H1 (cell line): ENCODE data around the gene PRAF2. TPM values are rescaled to one million over a fixed set of nuclear protein-coding genes. Genes with fewer than 3 reads are reported as not detected.
A peak's percentile ranks its signal among the peaks of the same experiment; 100 is the strongest.

Experiments
- CTCF ChIA-PET: fragments of 300-600 bp; sonication (Branson Sonifier 250); formaldehyde crosslinking; loops from one replicate; lab custom pipeline; 2021; ENCODE audit not compliant: partially characterized antibody; lab: Charles Lee
- POLR2A ChIA-PET: fragments of 300-600 bp; sonication (Branson Sonifier 250); formaldehyde crosslinking; loops from one replicate; lab custom pipeline; 2021; ENCODE audit warnings: inconsistent platforms; ENCODE audit not compliant: partially characterized antibody; lab: Charles Lee
- DNase-seq, 2 experiments: peaks; one replicate each; pipeline versions ENCODE4 v3.0.0 to v3.0.0-alpha.2; 2010 to 2022; ENCODE audit warnings: low spot score in 2 of 2, low read depth in 1 of 2, mixed read lengths in 1 of 2
- FAIRE-seq: peaks from 2 replicates; lab custom pipeline; 2011; peaks lifted over from hg19 to GRCh38; lab: Jason Lieb, UNC
- H2AFZ ChIP-seq: 2 replicates; pipeline ENCODE4 v1.8.1; 2012; ENCODE audit warnings: low read length, inconsistent platforms
- H2AK5ac ChIP-seq: 2 replicates; pipeline ENCODE4 v1.6.1; 2013; ENCODE audit warnings: low read depth, low read length
- H2BK120ac ChIP-seq: replicated peaks from 2 replicates; pipeline ENCODE3; 2013; ENCODE audit warnings: low read depth, low read length, inconsistent platforms
- H2BK12ac ChIP-seq: 2 replicates; pipeline ENCODE4 v1.6.1; 2013; ENCODE audit warnings: low read depth, low read length
- H2BK15ac ChIP-seq: 2 replicates; pipeline ENCODE4 v1.6.1; 2013; ENCODE audit warnings: low read length
- H2BK20ac ChIP-seq: 2 replicates; pipeline ENCODE4 v1.6.1; 2013; ENCODE audit warnings: low read length
- H2BK5ac ChIP-seq: 2 replicates; pipeline ENCODE4 v1.6.1; 2013; ENCODE audit warnings: low read depth, low read length
- H3K14ac ChIP-seq: 2 replicates; pipeline ENCODE4 v1.6.1; 2013; ENCODE audit warnings: inconsistent platforms; ENCODE audit not compliant: insufficient read length
- H3K18ac ChIP-seq: 2 replicates; pipeline ENCODE4 v1.6.1; 2013; ENCODE audit warnings: low read length; ENCODE audit errors: extremely low read depth
- H3K23ac ChIP-seq: 2 replicates; pipeline ENCODE4 v1.6.1; 2013; ENCODE audit warnings: inconsistent platforms; ENCODE audit not compliant: insufficient read length
- H3K23me2 ChIP-seq: 2 replicates; pipeline ENCODE4 v1.6.1; 2013; ENCODE audit warnings: low read depth, low read length
- H3K27ac ChIP-seq: 2 replicates; pipeline ENCODE4 v1.6.1; 2011; ENCODE audit warnings: low read depth, low read length, inconsistent platforms
- H3K27me3 ChIP-seq, 4 experiments: replicated peaks in 1 of 4; 1 replicate in 1 of 4; 2 replicates in 3 of 4; pipeline versions ENCODE4 v1.6.1 to v1.8.1; 2011 to 2013; ENCODE audit warnings: low read length in 3 of 4, mild to moderate bottlenecking in 3 of 4, inconsistent platforms in 2 of 4, mixed read lengths in 2 of 4, moderate library complexity in 1 of 4; ENCODE audit not compliant: control insufficient read depth in 3 of 4, insufficient read depth in 3 of 4; ENCODE audit errors: extremely low read depth in 1 of 4
- H3K36me3 ChIP-seq, 4 experiments: 2 replicates each; pipeline versions ENCODE4 v1.6.1 to v1.8.1; 2011 to 2013; ENCODE audit warnings: mild to moderate bottlenecking in 4 of 4, low read length in 3 of 4, moderate library complexity in 2 of 4, control low read depth in 1 of 4, inconsistent platforms in 1 of 4; ENCODE audit not compliant: insufficient read depth in 4 of 4, control insufficient read depth in 2 of 4
- H3K4ac ChIP-seq: replicated peaks from 2 replicates; pipeline ENCODE3; 2013; ENCODE audit warnings: low read length, low read depth, mixed read lengths, inconsistent platforms; ENCODE audit not compliant: insufficient read length
- H3K4me1 ChIP-seq, 4 experiments: replicated peaks in 1 of 4; 1 replicate in 1 of 4; 2 replicates in 3 of 4; pipeline versions ENCODE4 v1.6.1 to v1.8.1; 2011 to 2013; ENCODE audit warnings: low read length in 3 of 4, inconsistent platforms in 2 of 4, mixed read lengths in 1 of 4; ENCODE audit not compliant: insufficient read depth in 4 of 4, control insufficient read depth in 3 of 4
- H3K4me2 ChIP-seq, 2 experiments: 2 replicates each; pipeline versions ENCODE4 v1.6.1 to v1.8.1; 2011 to 2013; ENCODE audit warnings: low read depth in 2 of 2, low read length in 2 of 2, control low read depth in 1 of 2, inconsistent platforms in 1 of 2, mild to moderate bottlenecking in 1 of 2; ENCODE audit not compliant: insufficient read depth in 1 of 2
- H3K4me3 ChIP-seq, 4 experiments: fragments of 200-600, 300-600 bp in 1 of 4; sonication (generic), shearing (Covaris generic), sonication (Bioruptor Twin) in 1 of 4; 2 replicates each; pipeline versions ENCODE4 v1.5.1 to v1.8.1; 2011 to 2016; ENCODE audit warnings: low read length in 4 of 4, low read depth in 3 of 4, control low read depth in 2 of 4, inconsistent platforms in 2 of 4, mild to moderate bottlenecking in 2 of 4, mixed read lengths in 1 of 4, moderate library complexity in 1 of 4; ENCODE audit not compliant: insufficient read depth in 2 of 4; ENCODE audit errors: extremely low read depth in 1 of 4
- H3K56ac ChIP-seq: replicated peaks from 2 replicates; pipeline ENCODE3; 2013; ENCODE audit warnings: low read depth, mild to moderate bottlenecking, mixed read lengths, low read length, inconsistent platforms; ENCODE audit not compliant: insufficient read length
- H3K79me1 ChIP-seq: 2 replicates; pipeline ENCODE4 v1.6.1; 2013; ENCODE audit warnings: low read depth, low read length, control low read depth
- H3K79me2 ChIP-seq, 2 experiments: 2 replicates each; pipeline versions ENCODE4 v1.6.1 to v1.8.1; 2012 to 2013; ENCODE audit warnings: low read length in 2 of 2, mild to moderate bottlenecking in 2 of 2, inconsistent platforms in 1 of 2; ENCODE audit not compliant: insufficient read depth in 2 of 2, control insufficient read depth in 1 of 2
- H3K9ac ChIP-seq, 4 experiments: replicated peaks in 1 of 4; 1 replicate in 1 of 4; 2 replicates in 3 of 4; pipeline versions ENCODE4 v1.6.1 to v1.8.1; 2011 to 2013; ENCODE audit warnings: low read depth in 3 of 4, low read length in 3 of 4, control low read depth in 2 of 4, mild to moderate bottlenecking in 2 of 4, moderate library complexity in 2 of 4, inconsistent platforms in 1 of 4; ENCODE audit errors: extremely low read depth in 1 of 4
- H3K9me3 ChIP-seq, 2 experiments: 2 replicates each; pipeline versions ENCODE4 v1.6.1 to v1.8.1; 2012 to 2013; ENCODE audit warnings: mild to moderate bottlenecking in 2 of 2, moderate library complexity in 2 of 2, control low read depth in 1 of 2, inconsistent platforms in 1 of 2, low read depth in 1 of 2, low read length in 1 of 2, mixed read lengths in 1 of 2; ENCODE audit not compliant: insufficient read depth in 2 of 2
- H4K20me1 ChIP-seq, 2 experiments: replicated peaks in 1 of 2; 2 replicates each; pipeline versions ENCODE3 to v1.8.1; 2011 to 2013; ENCODE audit warnings: inconsistent platforms in 2 of 2, low read length in 2 of 2, mild to moderate bottlenecking in 1 of 2; ENCODE audit not compliant: insufficient read depth in 2 of 2, control insufficient read depth in 1 of 2
- H4K5ac ChIP-seq: 2 replicates; pipeline ENCODE4 v1.6.1; 2013; ENCODE audit warnings: low read length, low read depth, mixed read lengths, inconsistent platforms; ENCODE audit not compliant: insufficient read length
- H4K8ac ChIP-seq: 2 replicates; pipeline ENCODE4 v1.8.0; 2013; ENCODE audit warnings: mild to moderate bottlenecking, moderate library complexity, low read length, inconsistent platforms; ENCODE audit not compliant: insufficient read depth; ENCODE audit errors: extremely low read depth
- H4K91ac ChIP-seq: replicated peaks from 2 replicates; pipeline ENCODE3; 2013; ENCODE audit warnings: low read length, mixed read lengths, inconsistent platforms; ENCODE audit not compliant: insufficient read length
- KDM1A ChIP-seq: fragments of 200-600, 300-600 bp; sonication (generic); IDR thresholded peaks from 2 replicates; pipeline ENCODE4 v1.7.1; 2016; ENCODE audit warnings: mild to moderate bottlenecking, low read length, borderline replicate concordance
- SP4 ChIP-seq: IDR thresholded peaks from 2 replicates; pipeline ENCODE4 v1.6.1; 2012; ENCODE audit warnings: low read length, inconsistent platforms
- WGBS, 2 experiments: shearing (Covaris generic) in 1 of 2; methylation state at CpG; one replicate each; pipeline versions ENCODE4 v1.1.6 to v1.1.7; 2013 to 2015; ENCODE audit warnings: low lambda C conversion rate in 2 of 2, mixed read lengths in 2 of 2, inconsistent platforms in 1 of 2, low coverage in 1 of 2, missing lambda C conversion rate in 1 of 2; ENCODE audit not compliant: insufficient replicate concordance in 2 of 2, insufficient coverage in 1 of 2, insufficient read length in 1 of 2; ENCODE audit errors: extremely low coverage in 1 of 2, missing lambda C conversion rate in 1 of 2; 5-methylcytosine and 5-hydroxymethylcytosine counted together
- polyA plus RNA-seq, 7 experiments: library from polyadenylated mRNA; depleted of rRNA in 3 of 7; stranded (reverse) in 5 of 7; unstranded in 2 of 7; fragments of >200 nt in 5 of 7; fragments of 200-250 nt in 2 of 7; gene quantifications; 1 replicate in 5 of 7; 2 replicates in 1 of 7; 4 replicates in 1 of 7; pipeline versions ENCODE4 v1.2.1 to v1.2.3, GENCODE V29; 2011 to 2013; ENCODE audit warnings: missing spikeins in 2 of 7, mixed read lengths in 2 of 7
- total RNA-seq: library from RNA; stranded (reverse); fragmentation: NEBNext Ultra II Directional; extraction: Animal tissue kit (Norgen Biotek cat#: 25700); gene quantifications from 2 replicates; pipeline ENCODE4 v1.2.1, GENCODE V29; 2021
- TF ChIP-seq, protein P1 (sequence below): IDR thresholded peaks from 2 replicates; pipeline ENCODE4 v1.6.1; 2012; ENCODE audit warnings: inconsistent platforms

Gene PRAF2
- total and polyA plus RNA-seq, 2 of the 8 experiments (the other 6 are each of a cell fraction or from before 2014, with no cell fraction given), result 11.3 to 15.4 TPM

DNA sequence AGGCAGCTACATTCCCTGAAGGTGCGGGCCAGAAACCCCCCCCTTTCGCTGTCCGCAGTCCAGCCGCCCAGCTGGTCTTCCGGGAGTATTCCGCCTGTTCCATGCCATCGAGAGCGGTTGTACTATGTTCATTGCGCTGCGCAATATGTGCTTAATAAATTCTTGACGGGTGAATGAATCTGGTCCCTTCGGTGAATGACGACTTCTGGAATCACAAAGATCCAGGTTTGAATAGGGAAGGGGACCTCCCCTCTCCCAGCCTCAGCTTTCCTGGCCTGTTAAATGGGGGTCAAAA is 29.9 kb downstream of the PRAF2 start:
- Histone ChIP-seq H3K36me3 (peaks cover 0 to 6% (median 3%) of the 10 kb centered on the region in 4 experiments; a peak in 3 of 8 replicates), H3K79me1 (no peaks in the 10 kb centered on the region), H4K91ac (no peak overlapping the region), H2AK5ac (no peak overlapping the region), H4K20me1 (no peaks in the 10 kb centered on the region), H2BK12ac (no peak overlapping the region), H3K27ac (no peak overlapping the region), H3K4me2 (peak overlapping the region; percentile 2 to 61; a peak in 3 of 4 replicates), H3K79me2 (peaks cover 9 to 23% of the 10 kb centered on the region in 2 experiments; a peak in 3 of 4 replicates), H3K18ac (peak overlapping the region; percentile 48; the same call in 1 of the 2 replicates), H4K5ac (no peak overlapping the region), H3K56ac (no peak overlapping the region), H2BK20ac (no peak overlapping the region), H3K9ac (no peak overlapping the region), H2BK120ac (no peak overlapping the region), H3K4me1 (peaks cover 5 to 11% (median 6%) of the 10 kb centered on the region in 4 experiments), H4K8ac (no peak overlapping the region), H3K4me3 (peak overlapping the region; percentile 13 to 55 (median 35); a peak in 6 of 8 replicates), H2BK5ac (peak overlapping the region; percentile 68; the same call in 1 of the 2 replicates), H2BK15ac (no peak overlapping the region), H2AFZ (no peak overlapping the region), H3K9me3 (no peaks in the 10 kb centered on the region), H3K23ac (no peak overlapping the region), H3K4ac (no peak overlapping the region), H3K23me2 (peaks cover 2% of the 10 kb centered on the region; the same call in 1 of the 2 replicates), H3K14ac (no peak overlapping the region), H3K27me3 (no peaks in the 10 kb centered on the region)
- TF ChIP-seq, protein P1, sequence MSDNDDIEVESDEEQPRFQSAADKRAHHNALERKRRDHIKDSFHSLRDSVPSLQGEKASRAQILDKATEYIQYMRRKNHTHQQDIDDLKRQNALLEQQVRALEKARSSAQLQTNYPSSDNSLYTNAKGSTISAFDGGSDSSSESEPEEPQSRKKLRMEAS, result 0 out of 2 replicates have a peak, but pooled peaks have one; percentile 14
- no peak for TF ChIP-seq SP4
- peak; percentile 26; the same call in 1 of the 2 replicates for TF ChIP-seq KDM1A
- DNase-seq (no peak), FAIRE-seq (no peak)
- POLR2A ChIA-PET, result interaction anchor here (1.3 to 3.1 kb wide), 6 partner anchors 9 to 120 kb away, joined by 3 to 16 read pairs (median 4); partner anchors contain the start of genes GRIPAP1, KCND1, OTUD5 and WDR45
- 12% methylated on average over 13 of the region's 13 CpGs; no CpG with 5 or more reads in 1 of the 2 experiments for WGBS, 2 experiments
- CTCF ChIA-PET, result interaction anchor here (0.8 to 1.6 kb wide), 6 partner anchors 16 to 214 kb away, joined by 3 to 5 read pairs (median 4); partner anchors contain the start of gene KCND1
